Heart right ventricle (tissue), 16 donors: Measurements from ENCODE around the gene MACROD2. TPM values are rescaled to one million over a fixed set of nuclear protein-coding genes. Genes with fewer than 3 reads are reported as not detected.

Experiments used
- ATAC-seq, 8 donors: fragments of 200-7000 bp; cut with Tn5 transposase; one replicate each; pipeline ENCODE4 v1.9.1; 2020; ENCODE audit warnings: mild to moderate bottlenecking in 8 of 8, moderate library complexity in 8 of 8, moderate number of reproducible peaks in 1 of 8
- DNase-seq, 2 donors: peaks; one replicate each; pipeline ENCODE4 v3.0.0-alpha.2; 2020
- H3K27ac ChIP-seq, 10 donors: fragments of 200-600 bp; sonication (generic) in 2 of 10; one replicate each; pipeline versions ENCODE4 v1.5.0 to v1.8.0; 2020 to 2022; ENCODE audit warnings: mild to moderate bottlenecking in 3 of 10
- H3K27me3 ChIP-seq, 7 donors: fragments of 200-600 bp; one replicate each; pipeline ENCODE4 v1.8.0; 2021 to 2022; ENCODE audit warnings: mild to moderate bottlenecking in 2 of 7
- H3K36me3 ChIP-seq, 9 donors: fragments of 200-600 bp; sonication (generic) in 1 of 9; one replicate each; pipeline versions ENCODE4 v1.5.0 to v1.8.0; 2020 to 2022; ENCODE audit warnings: mild to moderate bottlenecking in 2 of 9
- H3K4me1 ChIP-seq, 9 donors: fragments of 200-600 bp; sonication (generic) in 1 of 9; one replicate each; pipeline versions ENCODE4 v1.5.0 to v1.8.0; 2020 to 2022; ENCODE audit warnings: mild to moderate bottlenecking in 4 of 9
- H3K4me3 ChIP-seq, 10 donors: fragments of 200-600 bp; sonication (generic) in 2 of 10; one replicate each; pipeline versions ENCODE4 v1.5.0 to v1.8.0; 2020 to 2022; ENCODE audit warnings: mild to moderate bottlenecking in 7 of 10, moderate library complexity in 2 of 10
- H3K9me3 ChIP-seq, 11 donors: fragments of 200-600 bp in 10 of 11; sonication (generic) in 2 of 11; one replicate each; pipeline versions ENCODE4 v1.5.0 to v1.8.0; 2013 to 2022; ENCODE audit warnings: mild to moderate bottlenecking in 2 of 11, control low read depth in 1 of 11, moderate library complexity in 1 of 11
- WGBS, 2 donors: extraction: QIAGEN DNeasy Blood & Tissue Kit; methylation state at CpG; one replicate each; pipeline ENCODE4 v1.1.7; 2013; ENCODE audit warnings: inconsistent platforms in 1 of 2; 5-methylcytosine and 5-hydroxymethylcytosine counted together
- intact Hi-C, 10 donors: fragments of 100-400 bp; cut with DNase I; formaldehyde crosslinking; loops; one replicate each; pipeline versions ENCODE4 v1.11.1 to v1.14.2; 2022
- polyA plus RNA-seq, 2 donors: library from polyadenylated mRNA; stranded (reverse); fragments of 200-250 nt; gene quantifications; one replicate each; pipeline ENCODE4 v1.2.3, GENCODE V29; 2013
- total RNA-seq, 10 donors: library from RNA; stranded (reverse); fragmentation: NEBNext Ultra II Directional in 3 of 10; extraction: Animal tissue kit (Norgen Biotek cat#: 25700) in 3 of 10; gene quantifications; one replicate each; pipeline versions ENCODE4 v1.2.1 to v1.2.4, GENCODE V29; 2021 to 2023
- TF ChIP-seq, protein P1 (sequence below), 9 donors: fragments of 200-600 bp; sonication (generic) in 2 of 9; IDR thresholded peaks; one replicate each; pipeline versions ENCODE4 v1.5.0 to v1.8.0; 2021 to 2022; ENCODE audit warnings: antibody characterized with exemption in 9 of 9, mild to moderate bottlenecking in 5 of 9, moderate library complexity in 1 of 9
- donor health status: Arrhythmogenic right ventricular cardiomyopathy.
- donor health status: ischemic (EF 13 %, LVEDD 7.1; RV severe dilation, severe dysfunction).
- donor health status: healthy with polysubstance abuse.
- donor health status: DM: no; HTN: yes; CAD: no.
- donor health status: DM: no; HTN: no; CAD: no.
- donor health status: ischemic (EF 25% LVEDD 6.9; RV normal size, moderate dysfunction).
- donor health status: ischemic (EF 25% LVEDD 5.7; RV mildly dilated, moderate dysfunction).
- donor health status: healthy.
- donor health status: DM: yes; HTN: yes; CAD: no.
- donor health status: Ischemic cardiomyopathy.
- donor health status: ischemic (EF 35%, LVEDD 5.7; RV mildly dilated, moderate dysfunction).
- donor health status: nonischemic (EF 11% LVEDD 7.7; RV severe dilation, severe dysfunction).
- donor health status: DM: yes; HTN: yes; CAD: no.
- donor health status: PGD.
- donor health status: ischemic (EF 29% LVEDD 5.4; RV normal size, mild dysfunction).
- donor health status: nonischemic (EF 23%, LVEDD 6.1; RV moderate dilation, normal function).

MACROD2 gene
- total and polyA plus RNA-seq, 12 donors: 0.28 to 6.4 (median 4.1) TPM

DNA sequence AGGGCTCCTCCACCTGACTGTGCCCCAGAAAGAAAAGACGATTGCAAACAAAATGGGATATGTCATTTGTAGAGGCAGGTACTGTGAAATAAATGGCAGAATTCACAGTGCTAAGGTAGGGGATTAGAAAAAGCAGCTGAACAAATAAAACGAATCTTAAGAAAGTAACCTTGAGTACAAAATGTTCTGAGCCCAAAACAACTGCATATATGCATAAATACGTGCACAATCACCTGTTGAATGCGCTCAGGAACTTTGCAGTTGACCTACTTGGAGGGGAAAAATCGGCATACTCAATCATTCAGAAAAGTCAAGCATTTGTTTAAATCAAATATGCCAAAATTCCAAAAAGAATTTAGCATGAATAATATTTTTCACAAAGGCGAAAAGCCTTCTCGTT, 1114.2 kb downstream of the MACROD2 start:
- no peaks in the 10 kb centered on the region for H3K27me3 ChIP-seq
- no peak overlapping the region for H3K4me3 ChIP-seq
- intact Hi-C loops: no loop called here
- no peaks in the 10 kb centered on the region for H3K36me3 ChIP-seq
- WGBS, 2 donors: 80 to 87% methylated on average over 7 of the region's 7 CpGs
- DNase-seq: no peak
- H3K4me1 ChIP-seq: no peaks in the 10 kb centered on the region
- no peak overlapping the region for H3K27ac ChIP-seq
- ATAC-seq: no peak
- no peaks in the 10 kb centered on the region for H3K9me3 ChIP-seq
- TF ChIP-seq, protein P1, sequence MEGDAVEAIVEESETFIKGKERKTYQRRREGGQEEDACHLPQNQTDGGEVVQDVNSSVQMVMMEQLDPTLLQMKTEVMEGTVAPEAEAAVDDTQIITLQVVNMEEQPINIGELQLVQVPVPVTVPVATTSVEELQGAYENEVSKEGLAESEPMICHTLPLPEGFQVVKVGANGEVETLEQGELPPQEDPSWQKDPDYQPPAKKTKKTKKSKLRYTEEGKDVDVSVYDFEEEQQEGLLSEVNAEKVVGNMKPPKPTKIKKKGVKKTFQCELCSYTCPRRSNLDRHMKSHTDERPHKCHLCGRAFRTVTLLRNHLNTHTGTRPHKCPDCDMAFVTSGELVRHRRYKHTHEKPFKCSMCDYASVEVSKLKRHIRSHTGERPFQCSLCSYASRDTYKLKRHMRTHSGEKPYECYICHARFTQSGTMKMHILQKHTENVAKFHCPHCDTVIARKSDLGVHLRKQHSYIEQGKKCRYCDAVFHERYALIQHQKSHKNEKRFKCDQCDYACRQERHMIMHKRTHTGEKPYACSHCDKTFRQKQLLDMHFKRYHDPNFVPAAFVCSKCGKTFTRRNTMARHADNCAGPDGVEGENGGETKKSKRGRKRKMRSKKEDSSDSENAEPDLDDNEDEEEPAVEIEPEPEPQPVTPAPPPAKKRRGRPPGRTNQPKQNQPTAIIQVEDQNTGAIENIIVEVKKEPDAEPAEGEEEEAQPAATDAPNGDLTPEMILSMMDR (IDR thresholded peaks at IDR 0.05): no peak

DNA sequence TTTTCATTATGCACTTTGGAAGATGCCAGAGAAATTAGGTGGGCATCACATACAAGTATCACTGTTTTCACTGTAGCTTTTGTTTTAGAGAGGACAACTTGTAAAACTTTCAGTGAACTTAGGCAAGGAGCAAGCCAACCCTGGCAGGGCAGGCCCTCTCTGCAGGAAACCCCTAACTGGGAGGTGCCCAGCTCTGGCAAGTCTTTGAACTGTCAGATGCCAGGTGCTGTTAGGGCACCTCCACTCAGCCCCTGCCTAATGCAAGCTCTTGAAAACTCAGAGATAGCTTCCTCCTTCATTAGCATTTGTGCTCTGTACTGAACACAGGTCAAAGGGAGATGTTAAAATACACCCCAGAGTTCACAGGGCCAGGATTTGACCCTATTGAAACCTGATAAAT, 1116.3 kb downstream of the MACROD2 start:
- no peak overlapping the region for H3K27ac ChIP-seq
- intact Hi-C loops: no loop called here

DNA sequence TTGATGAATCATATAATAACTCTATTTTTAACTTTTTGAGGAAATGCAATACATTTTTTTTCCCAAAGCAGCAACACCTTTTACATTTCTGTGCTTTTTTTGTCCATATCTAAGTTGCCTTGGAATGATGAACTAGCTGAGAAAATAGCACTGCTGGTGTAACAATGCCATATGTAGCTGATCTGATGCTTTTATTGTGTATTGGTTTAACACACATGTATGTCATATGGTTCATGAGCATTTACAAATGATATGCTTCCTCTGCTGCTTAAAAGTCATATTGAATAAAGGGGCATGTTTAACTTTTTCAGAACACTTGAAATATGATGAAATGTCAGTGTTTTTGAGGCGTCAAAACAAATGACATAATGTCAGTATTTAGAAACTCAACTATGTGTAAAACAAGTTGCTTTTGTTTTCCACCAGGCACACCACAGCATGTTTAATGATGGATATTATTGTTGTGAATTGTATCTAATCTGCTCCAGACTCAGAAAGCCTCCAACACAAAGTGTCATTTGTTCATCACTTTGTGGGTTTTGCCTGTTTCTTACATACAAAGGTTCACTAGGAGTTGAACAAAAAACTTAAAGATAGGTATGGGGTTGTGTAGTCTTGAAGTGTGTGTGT, 1117.9 kb downstream of the MACROD2 start:
- TF ChIP-seq, protein P1 (IDR thresholded peaks at IDR 0.05): no peak
- no peaks in the 10 kb centered on the region for H3K4me1 ChIP-seq
- peaks cover 0 to 6% (median 0%) of the 10 kb centered on the region in 11 donors for H3K9me3 ChIP-seq
- H3K36me3 ChIP-seq: no peaks in the 10 kb centered on the region
- DNase-seq (no peak), ATAC-seq (no peak)
- H3K27me3 ChIP-seq: no peaks in the 10 kb centered on the region
- H3K4me3 ChIP-seq: no peak overlapping the region
- WGBS, 2 donors: 74 to 77% methylated on average over 1 of the region's 1 CpG
- intact Hi-C loops: no loop called here
- H3K27ac ChIP-seq: no peak overlapping the region

More for the DNA sequence above, 1116.3 kb downstream of the MACROD2 start:
- Histone ChIP-seq H3K4me3 (no peak overlapping the region), H3K36me3 (no peaks in the 10 kb centered on the region), H3K4me1 (no peaks in the 10 kb centered on the region), H3K27me3 (no peaks in the 10 kb centered on the region), H3K9me3 (peaks cover 0 to 6% (median 0%) of the 10 kb centered on the region in 11 donors)
- no peak for ATAC-seq
- TF ChIP-seq, protein P1 (IDR thresholded peaks at IDR 0.05): no peak
- no peak for DNase-seq

GRCh38 chr20:15119852-15120487, 1124.7 kb downstream of the MACROD2 start:
- Histone ChIP-seq H3K27me3 (no peaks in the 10 kb centered on the region), H3K4me1 (no peaks in the 10 kb centered on the region), H3K9me3 (peaks cover 0 to 6% (median 0%) of the 10 kb centered on the region in 11 donors), H3K36me3 (no peaks in the 10 kb centered on the region), H3K27ac (no peak overlapping the region), H3K4me3 (no peak overlapping the region)
- TF ChIP-seq, protein P1 (IDR thresholded peaks at IDR 0.05): no peak
- ATAC-seq (no peak), DNase-seq (no peak)
- WGBS, 2 donors: 79 to 88% methylated on average over 4 of the region's 4 CpGs
- intact Hi-C loops: loop anchor here in 1 of 10 donors (10.0 kb wide), 1 partner anchor 705 kb away; no protein-coding TSS in a partner anchor
